Activated T-cell treated with anti-CD3 and anti-CD28 coated beads, Interleukin-2, amount 50 U/mL, for 4 hours (primary cell): ENCODE data around the gene AHSA1. TPM values are rescaled to one million over a fixed set of nuclear protein-coding genes. Genes with fewer than 3 reads are reported as not detected.

ENCODE experiments used
- ATAC-seq, 2 donors: fragments of 200-7000 bp; cut with Tn5 transposase; one replicate each; pipeline ENCODE4 v1.10.0; 2021
- DNase-seq: peaks from one replicate; pipeline ENCODE4 v3.0.0-alpha.2; 2020
- H3K27me3 Mint-ChIP-seq: one replicate; pipeline ENCODE4 v1.8.0; 2021; ENCODE audit warnings: low read depth, mixed read lengths
- H3K36me3 Mint-ChIP-seq: one replicate; pipeline ENCODE4 v1.8.0; 2022; ENCODE audit warnings: mixed read lengths; ENCODE audit not compliant: insufficient read depth
- H3K4me1 Mint-ChIP-seq: one replicate; pipeline ENCODE4 v1.8.0; 2021; ENCODE audit warnings: low read depth, mixed read lengths
- H3K4me3 Mint-ChIP-seq: one replicate; pipeline ENCODE4 v1.8.0; 2021; ENCODE audit warnings: mild to moderate bottlenecking, moderate library complexity, mixed read lengths
- H3K9me3 Mint-ChIP-seq: one replicate; pipeline ENCODE4 v1.8.0; 2021; ENCODE audit warnings: mixed read lengths
- total RNA-seq, 3 donors: library from RNA; stranded (reverse); gene quantifications; one replicate each; pipeline ENCODE4 v1.2.1, GENCODE V29; 2021

Gene AHSA1
- total RNA-seq, 3 donors from 2014 or later = 339 to 369 (median 361) TPM

DNA sequence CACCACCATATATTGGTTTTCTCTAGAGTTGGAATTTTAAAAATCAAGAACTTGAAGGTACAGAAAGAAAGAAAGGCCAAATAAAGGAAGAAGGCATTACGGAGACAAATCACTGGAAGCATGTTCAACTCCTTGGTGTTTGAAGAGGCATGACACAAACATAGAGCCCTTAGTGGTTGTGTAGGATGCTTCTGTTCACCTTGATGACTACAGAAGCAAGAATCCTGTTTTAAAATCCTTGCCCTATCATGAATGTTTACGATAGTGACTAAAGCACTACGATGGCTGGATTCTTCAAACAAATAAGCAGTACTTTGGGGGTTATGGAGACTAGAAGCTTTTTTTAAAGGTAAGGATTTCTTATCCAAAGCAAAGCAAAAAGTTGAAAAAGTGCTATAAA, 51.0 kb downstream of the AHSA1 start:
- H3K4me1 Mint-ChIP-seq = no peaks in the 10 kb centered on the region
- no peaks in the 10 kb centered on the region for H3K9me3 Mint-ChIP-seq
- no peak for ATAC-seq
- no peak for DNase-seq
- peaks cover 42% of the 10 kb centered on the region for H3K36me3 Mint-ChIP-seq
- no peaks in the 10 kb centered on the region for H3K27me3 Mint-ChIP-seq
- no peak overlapping the region for H3K4me3 Mint-ChIP-seq

DNA sequence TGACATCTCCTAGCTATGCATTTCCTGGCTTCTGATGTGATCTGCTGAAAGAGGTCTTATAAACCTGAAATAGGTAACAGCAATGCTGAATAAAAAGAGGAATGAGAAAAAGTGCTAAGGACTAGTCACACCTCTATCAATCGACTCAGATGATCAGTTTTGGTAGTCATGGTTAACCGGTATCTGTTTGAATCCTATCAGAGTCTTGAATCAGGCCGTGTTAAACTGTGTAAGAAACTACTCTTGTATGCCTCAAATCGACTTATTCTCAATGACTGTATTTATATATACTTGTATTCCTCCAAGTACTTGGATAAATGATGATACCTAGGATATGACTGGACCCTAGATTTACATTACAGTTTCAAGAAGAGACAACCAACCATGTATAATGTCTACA, 51.5 kb downstream of the AHSA1 start:
- Mint-ChIP-seq H3K36me3 (peaks cover 42% of the 10 kb centered on the region), H3K4me3 (no peak overlapping the region), H3K4me1 (no peaks in the 10 kb centered on the region), H3K9me3 (no peaks in the 10 kb centered on the region), H3K27me3 (no peaks in the 10 kb centered on the region)
- ATAC-seq (no peak), DNase-seq (no peak)

DNA sequence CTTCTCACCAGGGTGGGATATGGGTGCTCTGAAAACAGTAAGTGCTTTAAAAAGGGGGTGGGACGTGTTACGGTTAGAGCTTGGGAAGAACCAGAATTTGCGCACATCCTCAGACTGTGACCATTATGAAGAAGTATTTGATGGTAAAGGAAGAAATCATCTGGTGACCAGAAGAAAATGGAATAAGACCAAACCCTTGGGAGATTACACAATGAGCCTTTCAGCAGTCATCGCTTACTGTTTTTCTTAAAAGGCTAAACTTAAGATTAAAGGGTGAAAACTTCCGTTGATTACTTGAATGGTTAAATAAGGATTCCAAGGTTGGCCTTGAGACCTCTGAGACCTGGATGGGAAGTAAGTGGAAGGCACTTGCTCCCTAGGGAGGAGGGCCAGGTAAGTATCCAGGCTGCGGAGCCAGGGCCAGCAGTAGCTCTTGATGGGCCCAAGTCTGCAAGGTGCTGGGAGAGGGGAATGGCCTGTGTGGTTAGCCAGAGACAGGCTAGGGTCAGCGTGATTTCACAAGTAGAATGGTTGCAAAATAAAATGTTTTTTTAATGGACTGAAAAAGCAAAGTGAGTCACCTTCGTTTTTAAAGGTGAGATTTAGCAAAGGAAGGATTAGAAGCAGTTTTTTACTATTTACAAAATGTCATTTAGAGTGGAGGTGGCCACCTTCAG, 53.7 kb downstream of the AHSA1 start:
- no peaks in the 10 kb centered on the region for H3K9me3 Mint-ChIP-seq
- no peak overlapping the region for H3K4me3 Mint-ChIP-seq
- H3K27me3 Mint-ChIP-seq = no peaks in the 10 kb centered on the region
- peaks cover 45% of the 10 kb centered on the region for H3K36me3 Mint-ChIP-seq
- no peak for ATAC-seq
- DNase-seq = no peak
- no peaks in the 10 kb centered on the region for H3K4me1 Mint-ChIP-seq

DNA sequence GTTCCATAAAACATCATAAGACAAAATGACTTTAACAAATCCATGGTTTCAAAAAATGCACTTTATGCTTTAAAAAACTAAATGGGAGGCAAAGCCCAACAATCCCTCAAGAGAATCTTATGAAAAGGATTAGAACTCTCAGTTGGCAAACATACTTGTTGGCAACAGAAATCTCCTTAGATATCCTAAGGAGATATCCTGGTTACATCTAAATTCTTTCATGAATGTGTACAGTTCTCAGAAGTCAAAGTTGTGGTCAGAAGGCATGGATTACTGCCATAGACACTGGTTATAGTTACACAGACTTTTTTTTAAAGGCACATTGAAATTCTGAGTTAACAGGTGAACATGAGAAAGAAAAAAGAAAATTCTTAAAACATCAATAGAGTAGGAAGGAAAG, 58.2 kb downstream of the AHSA1 start:
- Mint-ChIP-seq H3K9me3 (no peaks in the 10 kb centered on the region), H3K4me3 (no peak overlapping the region), H3K27me3 (no peaks in the 10 kb centered on the region), H3K36me3 (peaks cover 54% of the 10 kb centered on the region), H3K4me1 (no peaks in the 10 kb centered on the region)
- ATAC-seq = no peak
- no peak for DNase-seq

Other genes starting within 250 kb of the AHSA1 start
- not detected for gene NGB, start 186.9 kb upstream of the AHSA1 start, total RNA-seq
- gene POMT2, start 137.2 kb upstream of the AHSA1 start, total RNA-seq = 10 to 100 TPM; 18.0 to 22.2 (median 19.2) TPM
- 1 to 10 TPM; 5.5 to 9.2 (median 8.1) TPM for gene GSTZ1, start 137.1 kb upstream of the AHSA1 start, total RNA-seq
- 10 to 100 TPM; 16.1 to 17.1 (median 16.2) TPM for gene TMED8, start 81.0 kb upstream of the AHSA1 start, total RNA-seq
- gene SAMD15, start 80.7 kb upstream of the AHSA1 start, total RNA-seq = under 1 TPM; 0.61 to 0.90 (median 0.82) TPM
- gene NOXRED1, start 34.6 kb upstream of the AHSA1 start, total RNA-seq = under 1 TPM in 2 of 3 donors, not detected in 1; 0.15 to 0.18 TPM
- gene VIPAS39, start 492 bp upstream of the AHSA1 start, total RNA-seq = 10 to 100 TPM; 12.7 to 15.7 (median 13.9) TPM
- not detected for gene ISM2, start 40.7 kb downstream of the AHSA1 start, total RNA-seq
- 10 to 100 TPM; 18.1 to 23.7 (median 23.2) TPM for gene SPTLC2, start 158.5 kb downstream of the AHSA1 start, total RNA-seq
- 10 to 100 TPM; 17.8 to 24.3 (median 19.6) TPM for gene ALKBH1, start 249.9 kb downstream of the AHSA1 start, total RNA-seq